ENCODE measurements around the gene BABAM2. TPM values are rescaled to one million over a fixed set of nuclear protein-coding genes. Genes with fewer than 3 reads are reported as not detected.
"Not testable (repeated sequence)": the region's sequence is repeated elsewhere in the genome, so short reads cannot be mapped to it uniquely, and the experiment has no call there.

BABAM2 gene
- total RNA-seq, 1 donor from 2014 or later = 33.9 TPM

DNA sequence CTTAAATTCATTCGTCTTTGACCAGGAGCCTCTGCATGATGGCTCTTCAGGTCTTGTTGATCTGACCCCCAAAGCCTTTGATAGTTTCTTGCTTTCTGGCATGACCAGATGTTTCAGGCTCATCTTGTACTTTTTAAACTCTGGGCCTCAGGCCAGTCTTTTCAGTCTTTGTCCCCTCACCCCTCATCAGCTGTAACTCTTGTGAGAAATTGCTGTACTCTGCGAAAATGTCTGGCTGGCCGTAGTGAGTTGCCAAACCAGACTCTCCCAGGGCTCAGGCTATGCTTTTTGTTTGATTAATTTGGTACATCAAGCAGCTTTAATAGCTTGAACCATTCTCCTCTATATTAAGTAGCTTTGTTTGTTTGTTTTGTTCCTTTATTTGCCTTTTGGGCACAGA lies 75.9 kb downstream of the BABAM2 start:
- Mint-ChIP-seq H3K27me3 (ENCODE audit: low read depth) (no peaks in the 10 kb centered on the region), H3K4me3 (ENCODE audit: unreplicated experiment) (no peak overlapping the region), H3K27ac (ENCODE audit: unreplicated experiment) (peak overlapping the region; percentile 76), H3K9me3 (ENCODE audit: low read depth) (peaks cover 12% of the 10 kb centered on the region), H3K36me3 (ENCODE audit: low read depth) (peaks cover 8% of the 10 kb centered on the region), H3K4me1 (ENCODE audit: low read depth) (peaks cover 30% of the 10 kb centered on the region)
- DNase-seq (ENCODE audit: low spot score) = no peak
- TF ChIP-seq, protein P1, sequence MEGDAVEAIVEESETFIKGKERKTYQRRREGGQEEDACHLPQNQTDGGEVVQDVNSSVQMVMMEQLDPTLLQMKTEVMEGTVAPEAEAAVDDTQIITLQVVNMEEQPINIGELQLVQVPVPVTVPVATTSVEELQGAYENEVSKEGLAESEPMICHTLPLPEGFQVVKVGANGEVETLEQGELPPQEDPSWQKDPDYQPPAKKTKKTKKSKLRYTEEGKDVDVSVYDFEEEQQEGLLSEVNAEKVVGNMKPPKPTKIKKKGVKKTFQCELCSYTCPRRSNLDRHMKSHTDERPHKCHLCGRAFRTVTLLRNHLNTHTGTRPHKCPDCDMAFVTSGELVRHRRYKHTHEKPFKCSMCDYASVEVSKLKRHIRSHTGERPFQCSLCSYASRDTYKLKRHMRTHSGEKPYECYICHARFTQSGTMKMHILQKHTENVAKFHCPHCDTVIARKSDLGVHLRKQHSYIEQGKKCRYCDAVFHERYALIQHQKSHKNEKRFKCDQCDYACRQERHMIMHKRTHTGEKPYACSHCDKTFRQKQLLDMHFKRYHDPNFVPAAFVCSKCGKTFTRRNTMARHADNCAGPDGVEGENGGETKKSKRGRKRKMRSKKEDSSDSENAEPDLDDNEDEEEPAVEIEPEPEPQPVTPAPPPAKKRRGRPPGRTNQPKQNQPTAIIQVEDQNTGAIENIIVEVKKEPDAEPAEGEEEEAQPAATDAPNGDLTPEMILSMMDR (IDR thresholded peaks at IDR 0.05) = no peak

DNA sequence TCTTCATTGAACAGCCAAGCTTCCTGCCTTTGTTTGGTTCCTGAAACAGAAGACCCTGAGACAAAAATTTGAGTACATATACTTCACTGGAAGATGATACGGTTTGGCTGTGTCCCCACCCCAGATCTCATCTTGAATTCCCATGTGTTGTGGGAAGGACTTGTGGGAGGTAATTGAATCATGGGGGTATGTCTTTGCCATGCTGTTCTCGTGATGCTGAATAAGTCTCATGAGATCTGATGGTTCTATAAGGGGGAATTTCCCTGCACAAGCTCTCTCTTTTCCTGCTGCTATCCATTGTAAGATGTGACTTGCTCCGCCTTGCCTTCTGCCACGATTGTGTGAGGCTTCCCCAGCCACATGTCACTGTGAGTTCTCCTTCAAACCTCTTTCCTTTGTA lies 76.5 kb downstream of the BABAM2 start:
- Mint-ChIP-seq H3K27me3 (ENCODE audit: low read depth) (no peaks in the 10 kb centered on the region), H3K36me3 (ENCODE audit: low read depth) (peaks cover 8% of the 10 kb centered on the region), H3K27ac (ENCODE audit: unreplicated experiment) (peak overlapping the region; percentile 76), H3K4me1 (ENCODE audit: low read depth) (peaks cover 27% of the 10 kb centered on the region), H3K9me3 (ENCODE audit: low read depth) (peaks cover 12% of the 10 kb centered on the region), H3K4me3 (ENCODE audit: unreplicated experiment) (no peak overlapping the region)
- TF ChIP-seq, protein P1 (IDR thresholded peaks at IDR 0.05) = no peak
- no peak for DNase-seq (ENCODE audit: low spot score)

DNA sequence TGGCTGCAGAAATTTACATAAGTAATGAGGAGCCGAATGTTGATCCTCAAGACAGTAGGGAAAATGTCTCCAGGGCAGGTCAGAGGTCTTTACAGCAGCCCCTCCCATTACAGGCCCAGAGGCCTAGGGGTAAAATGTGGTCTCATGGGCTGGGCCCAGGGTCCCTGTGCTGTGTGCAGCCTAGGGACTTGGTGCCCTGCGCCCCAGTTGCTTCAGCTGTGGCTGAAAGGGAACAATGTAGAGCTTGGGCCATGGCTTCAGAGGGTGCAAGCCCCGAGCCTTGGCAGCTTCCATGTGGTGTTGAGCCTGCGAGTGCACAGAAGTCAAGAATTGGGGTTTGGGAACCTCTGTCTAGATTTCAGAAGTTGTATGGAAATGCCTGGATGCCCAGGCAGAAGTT lies 77.5 kb downstream of the BABAM2 start:
- not testable (repeated sequence) for H3K27ac Mint-ChIP-seq (ENCODE audit: unreplicated experiment); H3K27me3 Mint-ChIP-seq (ENCODE audit: low read depth); H3K36me3 Mint-ChIP-seq (ENCODE audit: low read depth); DNase-seq (ENCODE audit: low spot score); H3K4me3 Mint-ChIP-seq (ENCODE audit: unreplicated experiment)
- Mint-ChIP-seq H3K9me3 (ENCODE audit: low read depth) (peaks cover 12% of the 10 kb centered on the region), H3K4me1 (ENCODE audit: low read depth) (peaks cover 25% of the 10 kb centered on the region)

DNA sequence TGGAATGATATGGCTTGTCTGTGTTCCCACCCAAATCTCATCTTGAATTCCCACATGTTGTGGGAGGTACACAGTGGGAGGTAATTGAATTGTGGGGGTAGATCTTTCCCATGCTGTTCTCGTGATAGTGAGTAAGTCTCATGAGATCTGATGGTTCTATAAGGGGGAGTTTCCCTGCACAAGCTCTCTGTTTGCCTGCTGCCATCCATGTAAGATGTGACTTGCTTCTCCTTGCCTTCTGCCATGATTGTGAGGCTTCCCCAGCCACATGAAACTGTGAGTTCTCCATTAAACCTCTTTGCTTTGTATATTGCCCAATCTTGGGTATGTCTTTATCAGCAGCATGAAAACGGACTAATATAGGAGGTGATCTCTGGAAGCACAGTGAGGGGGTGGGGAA lies 78.4 kb downstream of the BABAM2 start:
- H3K4me1 Mint-ChIP-seq (ENCODE audit: low read depth) = peaks cover 25% of the 10 kb centered on the region
- H3K27ac Mint-ChIP-seq (ENCODE audit: unreplicated experiment); DNase-seq (ENCODE audit: low spot score); H3K27me3 Mint-ChIP-seq (ENCODE audit: low read depth); H3K4me3 Mint-ChIP-seq (ENCODE audit: unreplicated experiment); H3K36me3 Mint-ChIP-seq (ENCODE audit: low read depth): not testable (repeated sequence)
- H3K9me3 Mint-ChIP-seq (ENCODE audit: low read depth) = peaks cover 12% of the 10 kb centered on the region

DNA sequence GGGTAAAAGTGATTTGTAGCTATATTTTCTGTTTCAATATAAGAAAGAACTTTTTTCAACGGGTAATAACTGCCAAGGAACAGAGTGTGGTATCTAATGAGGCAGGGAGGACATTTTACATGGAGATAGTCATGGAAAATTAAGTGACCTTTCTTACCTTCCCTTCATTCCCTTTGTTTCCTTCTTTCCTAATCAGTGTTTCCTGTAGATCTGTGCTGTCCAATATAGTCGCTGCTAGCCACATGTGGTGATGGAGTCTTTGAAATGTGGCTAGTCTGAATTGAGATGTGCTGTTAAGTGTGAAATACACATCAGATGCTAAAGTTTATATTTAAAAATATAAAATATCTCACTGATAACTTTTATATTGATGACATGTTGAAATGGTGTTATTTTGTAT lies 81.8 kb downstream of the BABAM2 start:
- peaks cover 8% of the 10 kb centered on the region for H3K36me3 Mint-ChIP-seq (ENCODE audit: low read depth)
- TF ChIP-seq, protein P1 (IDR thresholded peaks at IDR 0.05) = no peak
- no peak for DNase-seq (ENCODE audit: low spot score)
- no peak overlapping the region for H3K4me3 Mint-ChIP-seq (ENCODE audit: unreplicated experiment)
- no peaks in the 10 kb centered on the region for H3K27me3 Mint-ChIP-seq (ENCODE audit: low read depth)
- H3K9me3 Mint-ChIP-seq (ENCODE audit: low read depth) = peaks cover 11% of the 10 kb centered on the region
- no peak overlapping the region for H3K27ac Mint-ChIP-seq (ENCODE audit: unreplicated experiment)
- H3K4me1 Mint-ChIP-seq (ENCODE audit: low read depth) = peaks cover 15% of the 10 kb centered on the region

DNA sequence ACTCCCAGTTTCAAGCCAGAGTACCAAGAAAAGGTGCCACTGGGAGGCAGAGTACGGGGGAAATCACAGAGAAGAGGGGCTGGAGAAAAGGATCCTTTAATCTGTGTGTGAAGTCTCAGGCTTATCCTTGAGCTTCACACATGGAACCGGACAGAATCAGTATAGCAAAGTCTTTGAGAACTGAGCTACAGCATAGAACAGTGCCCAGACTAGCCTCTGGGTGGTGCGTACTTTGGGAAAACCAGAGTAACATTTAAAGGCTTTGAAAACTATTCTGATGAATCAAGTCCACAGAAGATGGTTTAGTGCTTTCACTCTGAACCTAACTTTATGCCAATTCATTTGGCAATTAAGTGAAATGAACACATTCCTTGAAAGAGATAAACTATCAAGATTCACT lies 83.1 kb downstream of the BABAM2 start:
- peaks cover 24% of the 10 kb centered on the region for H3K4me1 Mint-ChIP-seq (ENCODE audit: low read depth)
- TF ChIP-seq, protein P1 (IDR thresholded peaks at IDR 0.05) = peak; percentile 56
- H3K27me3 Mint-ChIP-seq (ENCODE audit: low read depth) = no peaks in the 10 kb centered on the region
- DNase-seq (ENCODE audit: low spot score) = no peak
- H3K27ac Mint-ChIP-seq (ENCODE audit: unreplicated experiment) = no peak overlapping the region
- H3K36me3 Mint-ChIP-seq (ENCODE audit: low read depth) = peaks cover 5% of the 10 kb centered on the region
- peaks cover 10% of the 10 kb centered on the region for H3K9me3 Mint-ChIP-seq (ENCODE audit: low read depth)
- no peak overlapping the region for H3K4me3 Mint-ChIP-seq (ENCODE audit: unreplicated experiment)
